Ascending aorta (tissue), 2 donors: ENCODE data around the gene EMD. TPM values are rescaled to one million over a fixed set of nuclear protein-coding genes. Genes with fewer than 3 reads are reported as not detected.

Experiments used
- DNase-seq, 2 donors: peaks; one replicate each; pipeline ENCODE4 v3.0.0-alpha.2; 2019; ENCODE audit warnings: low spot score in 2 of 2
- H3K27ac ChIP-seq, 2 donors: fragments of 200-600 bp; sonication (generic); one replicate each; pipeline ENCODE4 v1.5.1; 2016 to 2017; ENCODE audit warnings: mild to moderate bottlenecking in 1 of 2
- H3K27me3 ChIP-seq: fragments of 200-600 bp; sonication (generic); one replicate; pipeline ENCODE4 v1.5.1; 2017
- H3K36me3 ChIP-seq, 2 donors: fragments of 200-600 bp; sonication (generic); one replicate each; pipeline ENCODE4 v1.5.1; 2016
- H3K4me1 ChIP-seq, 2 donors: fragments of 200-600 bp; sonication (generic); one replicate each; pipeline ENCODE4 v1.5.1; 2016 to 2017; ENCODE audit warnings: mild to moderate bottlenecking in 1 of 2
- H3K4me3 ChIP-seq, 2 donors: fragments of 200-600 bp; sonication (generic); one replicate each; pipeline ENCODE4 v1.5.1; 2016 to 2017; ENCODE audit warnings: mild to moderate bottlenecking in 1 of 2
- H3K9me3 ChIP-seq, 2 donors: fragments of 200-600 bp; sonication (generic); one replicate each; pipeline ENCODE4 v1.5.1; 2016
- CTCF ChIP-seq, 3 experiments: fragments of 200-600 bp in 2 of 3; fragments of 450-650 bp in 1 of 3; sonication (generic) in 2 of 3; IDR thresholded peaks; one replicate each; pipeline ENCODE4 v1.5.1; 2016 to 2019; ENCODE audit warnings: antibody characterized with exemption in 3 of 3, mild to moderate bottlenecking in 1 of 3, moderate library complexity in 1 of 3
- intact Hi-C: fragments of 100-400 bp; cut with DNase I; formaldehyde crosslinking; loops from one replicate; pipeline ENCODE4 v1.15.1; 2023
- total RNA-seq: library from RNA; depleted of rRNA; stranded (reverse); fragments of >200 nt; gene quantifications from one replicate; pipeline ENCODE4 v1.1.0, GENCODE V29; 2016

Gene EMD
- total RNA-seq, 1 donor from 2014 or later, result 86.3 TPM

DNA sequence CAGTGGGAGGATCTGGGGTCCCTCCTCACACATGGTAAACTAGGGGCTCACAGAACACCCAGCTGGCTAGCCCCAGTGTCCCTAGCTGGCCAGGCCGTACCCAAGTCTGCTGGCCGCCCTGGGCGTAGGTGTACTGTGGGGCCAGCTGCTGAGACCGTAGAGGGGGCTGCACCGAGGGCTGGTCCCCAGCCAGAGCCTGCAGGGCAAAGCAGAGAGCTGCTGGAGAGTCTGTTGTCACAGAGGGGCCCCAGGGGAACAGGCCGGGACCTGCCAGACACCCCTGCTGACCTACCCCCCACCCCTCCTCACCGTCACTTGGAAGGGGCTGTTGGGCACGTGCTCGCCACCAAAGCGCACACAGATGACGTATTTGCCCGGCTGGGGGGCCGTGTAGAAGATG lies 24.6 kb upstream of the EMD start:
- H3K4me1 ChIP-seq, result peaks cover 0 to 6% of the 10 kb centered on the region in 2 donors
- H3K27me3 ChIP-seq, result no peaks in the 10 kb centered on the region
- H3K36me3 ChIP-seq, result peaks cover 93 to 100% of the 10 kb centered on the region in 2 donors
- no peak for TF ChIP-seq CTCF (IDR thresholded peaks at IDR 0.05)
- no peak overlapping the region for H3K27ac ChIP-seq
- intact Hi-C loops, result no loop called here
- no peak for DNase-seq
- H3K9me3 ChIP-seq, result no peaks in the 10 kb centered on the region
- no peak overlapping the region for H3K4me3 ChIP-seq

DNA sequence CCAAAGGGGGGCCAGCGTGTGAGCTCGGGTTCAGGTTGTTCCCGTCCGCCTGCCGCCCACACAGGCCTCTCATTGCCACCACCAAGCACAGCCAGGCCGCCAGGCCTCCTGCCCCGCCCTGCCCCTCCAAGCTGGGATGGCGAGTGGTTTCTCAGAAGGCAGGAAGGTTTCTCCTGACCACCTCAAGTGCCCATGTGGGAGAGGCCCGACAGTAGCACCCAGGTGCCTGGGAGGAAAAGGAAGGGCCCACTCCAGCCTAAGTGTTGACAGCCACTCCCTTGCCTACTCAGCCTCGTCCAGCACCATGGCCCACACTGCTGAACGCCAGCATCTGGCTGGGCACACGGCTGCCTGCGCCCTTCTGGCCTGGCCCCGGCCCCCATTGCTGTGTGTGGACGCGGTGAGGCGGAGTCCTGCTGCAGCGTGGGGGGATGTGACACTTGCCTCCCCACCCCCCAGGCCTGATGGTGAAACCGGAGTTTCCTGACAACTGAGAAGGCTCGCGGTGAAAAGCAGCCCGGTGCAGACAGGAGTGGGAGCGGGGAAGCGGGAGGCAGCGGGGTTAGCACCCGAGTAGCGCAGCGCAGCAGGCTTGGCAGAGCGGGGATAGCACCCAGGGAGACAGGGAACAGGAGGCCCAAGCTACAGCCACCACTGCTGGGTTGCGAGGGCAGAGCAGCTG lies 23.9 kb upstream of the EMD start:
- Histone ChIP-seq H3K4me1 (peaks cover 0 to 7% of the 10 kb centered on the region in 2 donors), H3K27ac (peak overlapping the region in 1 of 2 donors; percentile 6), H3K36me3 (peaks cover 92 to 100% of the 10 kb centered on the region in 2 donors), H3K9me3 (no peaks in the 10 kb centered on the region), H3K4me3 (no peak overlapping the region), H3K27me3 (no peaks in the 10 kb centered on the region)
- no peak for TF ChIP-seq CTCF (IDR thresholded peaks at IDR 0.05)
- no peak for DNase-seq
- intact Hi-C loops, result no loop called here

DNA sequence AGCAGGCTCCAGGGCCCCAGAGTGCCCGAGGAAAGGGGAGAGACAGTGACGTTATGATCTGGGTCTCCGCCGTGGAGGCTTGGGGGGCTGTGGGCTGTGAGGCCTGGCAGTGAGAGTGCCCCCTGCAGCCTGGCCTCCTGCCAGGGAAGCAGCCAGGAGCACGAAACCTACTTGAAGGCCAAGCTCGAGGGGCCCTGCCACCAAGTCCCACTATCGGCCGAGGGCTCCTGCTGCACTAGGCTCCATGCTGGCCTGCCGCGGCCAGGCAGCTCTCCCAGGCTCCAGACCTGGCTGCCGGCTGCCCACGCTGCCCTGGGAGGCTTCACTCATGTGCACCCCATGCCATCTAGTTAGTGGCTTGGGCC lies 23.3 kb upstream of the EMD start:
- Histone ChIP-seq H3K4me3 (no peak overlapping the region), H3K27ac (peak overlapping the region in 1 of 2 donors; percentile 6), H3K9me3 (no peaks in the 10 kb centered on the region), H3K27me3 (no peaks in the 10 kb centered on the region), H3K4me1 (peaks cover 0 to 10% of the 10 kb centered on the region in 2 donors), H3K36me3 (peaks cover 91 to 99% of the 10 kb centered on the region in 2 donors)
- no peak for TF ChIP-seq CTCF (IDR thresholded peaks at IDR 0.05)
- no peak for DNase-seq
- intact Hi-C loops, result no loop called here

DNA sequence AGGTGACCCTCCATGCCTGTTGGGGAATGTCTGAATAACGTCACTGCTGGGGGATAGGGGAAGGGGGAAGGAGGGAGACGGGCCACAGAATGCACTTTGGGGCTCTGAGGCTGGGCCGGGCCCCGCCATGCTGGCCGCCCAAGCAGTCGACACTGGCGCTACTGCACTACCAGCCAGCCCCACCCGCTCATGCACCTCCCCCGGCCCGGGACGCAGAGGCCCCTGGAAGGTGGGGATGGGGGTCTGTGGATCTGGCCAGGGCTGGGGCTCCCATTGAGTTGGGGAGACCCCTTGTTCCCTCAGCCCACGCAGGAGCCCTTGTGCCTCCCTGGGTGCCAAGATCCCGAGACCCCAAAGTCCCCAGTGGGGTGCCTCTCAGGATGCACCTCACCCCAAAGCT lies 22.5 kb upstream of the EMD start:
- peaks cover 88 to 96% of the 10 kb centered on the region in 2 donors for H3K36me3 ChIP-seq
- H3K4me1 ChIP-seq, result peaks cover 0 to 10% of the 10 kb centered on the region in 2 donors
- H3K27me3 ChIP-seq, result no peaks in the 10 kb centered on the region
- H3K9me3 ChIP-seq, result no peaks in the 10 kb centered on the region
- H3K27ac ChIP-seq, result peak overlapping the region in 1 of 2 donors; percentile 6
- intact Hi-C loops, result no loop called here
- no peak for TF ChIP-seq CTCF (IDR thresholded peaks at IDR 0.05)
- no peak for DNase-seq
- no peak overlapping the region for H3K4me3 ChIP-seq

DNA sequence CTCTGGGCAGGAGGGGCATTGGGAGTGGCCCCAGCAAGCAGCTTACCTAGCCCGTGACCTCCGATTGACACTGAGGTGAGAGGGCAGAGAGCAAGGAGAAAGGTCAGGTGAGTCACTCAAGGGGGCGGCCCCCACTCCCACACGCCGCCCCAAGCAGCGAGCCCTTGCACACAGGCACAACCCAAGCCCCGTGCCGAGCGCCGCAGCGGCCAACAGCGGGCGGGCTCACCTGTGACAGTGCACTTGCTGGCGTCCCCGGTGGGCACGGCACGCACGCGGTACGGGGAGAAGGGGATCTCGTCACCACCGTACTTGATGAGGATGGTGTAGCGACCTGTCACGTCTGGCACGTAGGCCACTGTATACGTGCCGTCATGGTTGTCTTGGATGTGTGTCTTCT lies 21.9 kb upstream of the EMD start:
- no peaks in the 10 kb centered on the region for H3K27me3 ChIP-seq
- H3K4me3 ChIP-seq, result no peak overlapping the region
- peaks cover 0 to 10% of the 10 kb centered on the region in 2 donors for H3K4me1 ChIP-seq
- H3K36me3 ChIP-seq, result peaks cover 88 to 96% of the 10 kb centered on the region in 2 donors
- no peak for DNase-seq
- H3K27ac ChIP-seq, result no peak overlapping the region
- intact Hi-C loops, result no loop called here
- H3K9me3 ChIP-seq, result no peaks in the 10 kb centered on the region
- TF ChIP-seq CTCF (IDR thresholded peaks at IDR 0.05), result no peak
